Measurements from ENCODE around the gene NPAS3. TPM values are rescaled to one million over a fixed set of nuclear protein-coding genes. Genes with fewer than 3 reads are reported as not detected.

NPAS3 gene
- total RNA-seq, 1 donor from 2014 or later = 5.2 TPM

GRCh38 chr14:33123281-33123680 is 184.6 kb downstream of the NPAS3 start:
- no peak for TF ChIP-seq CTCF (IDR thresholded peaks at IDR 0.05; ENCODE audit: unreplicated experiment)
- Mint-ChIP-seq H3K27ac (no peak overlapping the region), H3K4me1 (peaks cover 12% of the 10 kb centered on the region), H3K4me3 (no peak overlapping the region), H3K36me3 (no peaks in the 10 kb centered on the region), H3K27me3 (ENCODE audit: low read depth) (no peaks in the 10 kb centered on the region), H3K9me3 (no peaks in the 10 kb centered on the region)
- no peak for DNase-seq (ENCODE audit: low spot score in 2 of 2, unreplicated experiment in 2 of 2)

DNA sequence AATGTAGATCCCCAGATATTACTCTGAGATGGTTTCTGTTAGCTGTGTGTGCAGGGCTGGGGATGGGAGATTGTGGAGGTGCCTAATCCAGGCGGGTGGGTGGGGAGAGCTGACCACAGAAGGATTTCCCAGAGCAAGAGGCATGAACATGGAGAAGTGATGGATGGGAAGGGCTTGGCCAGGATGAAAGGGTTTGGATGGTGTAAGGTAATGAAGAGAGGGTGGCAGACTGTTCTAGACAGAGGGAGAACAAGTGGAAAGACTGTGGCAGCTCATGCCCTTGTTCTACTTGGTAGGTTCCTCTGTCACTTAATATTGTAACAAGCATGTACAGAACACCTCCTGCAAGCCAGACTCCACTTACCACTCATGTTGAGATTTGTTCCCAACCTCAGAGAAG is 187.8 kb downstream of the NPAS3 start:
- Mint-ChIP-seq H3K36me3 (no peaks in the 10 kb centered on the region), H3K27ac (no peak overlapping the region), H3K4me1 (no peaks in the 10 kb centered on the region), H3K9me3 (no peaks in the 10 kb centered on the region), H3K27me3 (ENCODE audit: low read depth) (no peaks in the 10 kb centered on the region), H3K4me3 (no peak overlapping the region)
- no peak for TF ChIP-seq CTCF (IDR thresholded peaks at IDR 0.05; ENCODE audit: unreplicated experiment)
- DNase-seq (ENCODE audit: low spot score in 2 of 2, unreplicated experiment in 2 of 2) = no peak

- DNase-seq (ENCODE audit: low spot score in 2 of 2, unreplicated experiment in 2 of 2) = no peak
- Mint-ChIP-seq H3K27ac (no peak overlapping the region), H3K27me3 (ENCODE audit: low read depth) (peaks cover 9% of the 10 kb centered on the region), H3K36me3 (no peaks in the 10 kb centered on the region), H3K9me3 (no peaks in the 10 kb centered on the region), H3K4me1 (no peaks in the 10 kb centered on the region), H3K4me3 (no peak overlapping the region)
- no peak for TF ChIP-seq CTCF (IDR thresholded peaks at IDR 0.05; ENCODE audit: unreplicated experiment)
These were observed 188.9 kb downstream of the NPAS3 start for GRCh38 chr14:33127531-33127930.

DNA sequence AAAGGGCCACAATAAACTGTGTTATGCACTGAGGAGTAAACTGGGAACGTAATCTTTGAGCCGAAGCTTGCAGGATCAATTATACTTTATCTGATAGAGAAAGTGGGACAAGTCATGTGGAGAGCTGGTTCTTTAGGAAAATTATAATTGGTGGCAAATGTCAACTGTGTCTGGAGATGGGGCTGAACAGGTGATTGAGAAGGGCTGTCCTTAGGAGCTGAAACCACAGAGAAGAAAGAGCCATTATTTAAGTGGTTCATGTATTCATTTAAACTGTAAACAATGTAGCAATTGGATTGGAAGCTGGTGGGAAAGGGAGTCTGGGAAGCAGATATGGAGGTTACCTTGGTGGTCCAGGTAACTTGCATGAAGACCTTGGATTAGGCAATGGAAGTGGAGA is 193.1 kb downstream of the NPAS3 start:
- Mint-ChIP-seq H3K4me1 (peaks cover 4% of the 10 kb centered on the region), H3K27me3 (ENCODE audit: low read depth) (peaks cover 16% of the 10 kb centered on the region), H3K9me3 (no peaks in the 10 kb centered on the region), H3K36me3 (no peaks in the 10 kb centered on the region), H3K4me3 (no peak overlapping the region), H3K27ac (no peak overlapping the region)
- DNase-seq (ENCODE audit: low spot score in 2 of 2, unreplicated experiment in 2 of 2) = no peak
- TF ChIP-seq CTCF (IDR thresholded peaks at IDR 0.05; ENCODE audit: unreplicated experiment) = no peak

DNA sequence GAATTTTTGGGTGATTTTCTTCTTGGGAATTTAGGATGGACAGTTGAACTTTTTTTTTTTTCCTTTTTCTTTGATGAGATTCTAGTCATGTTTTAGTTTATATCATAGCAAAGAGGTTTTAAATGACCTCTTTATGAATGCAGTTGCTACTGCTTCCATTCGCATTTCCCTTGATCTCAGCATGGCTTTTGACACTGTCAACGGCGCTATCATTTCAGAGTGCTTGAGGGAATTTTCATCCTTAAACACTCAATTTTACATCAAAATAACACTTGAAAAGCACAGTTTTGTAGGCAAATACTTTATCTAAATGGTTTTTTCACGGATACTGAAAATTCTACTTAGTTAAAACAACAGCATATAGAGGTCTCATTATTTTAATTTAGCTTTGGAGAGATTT is 195.5 kb downstream of the NPAS3 start:
- no peak for TF ChIP-seq CTCF (IDR thresholded peaks at IDR 0.05; ENCODE audit: unreplicated experiment)
- Mint-ChIP-seq H3K27ac (no peak overlapping the region), H3K4me1 (peaks cover 4% of the 10 kb centered on the region), H3K4me3 (no peak overlapping the region), H3K27me3 (ENCODE audit: low read depth) (peaks cover 16% of the 10 kb centered on the region), H3K9me3 (no peaks in the 10 kb centered on the region), H3K36me3 (no peaks in the 10 kb centered on the region)
- no peak for DNase-seq (ENCODE audit: low spot score in 2 of 2, unreplicated experiment in 2 of 2)

- Mint-ChIP-seq H3K4me1 (peaks cover 4% of the 10 kb centered on the region), H3K36me3 (no peaks in the 10 kb centered on the region), H3K4me3 (no peak overlapping the region), H3K27me3 (ENCODE audit: low read depth) (peaks cover 16% of the 10 kb centered on the region), H3K27ac (no peak overlapping the region), H3K9me3 (no peaks in the 10 kb centered on the region)
- DNase-seq (ENCODE audit: low spot score in 2 of 2, unreplicated experiment in 2 of 2) = no peak
- TF ChIP-seq CTCF (IDR thresholded peaks at IDR 0.05; ENCODE audit: unreplicated experiment) = no peak
These were observed 196.3 kb downstream of the NPAS3 start for GRCh38 chr14:33134975-33135374.

All from mesothelial cell of epicardium (in vitro differentiated cells).